Measurements from ENCODE around the gene MAL.

The MAL gene

GRCh38 chr2:95039363-95039762 lies 13.9 kb downstream of the MAL start:
- in situ Hi-C loops (cut with MboI; ENCODE audit: low sequenced_read_pairs, unreplicated experiment): no loop called here
- no peak for DNase-seq (ENCODE audit: low spot score)
- no peak for TF ChIP-seq CTCF (IDR thresholded peaks at IDR 0.05; ENCODE audit: borderline replicate concordance, control extremely low read depth, extremely low read depth, insufficient read depth, missing control alignments)

- no peak for TF ChIP-seq CTCF (IDR thresholded peaks at IDR 0.05; ENCODE audit: borderline replicate concordance, control extremely low read depth, extremely low read depth, insufficient read depth, missing control alignments)
- in situ Hi-C loops (cut with MboI; ENCODE audit: low sequenced_read_pairs, unreplicated experiment): no loop called here
- no peak for DNase-seq (ENCODE audit: low spot score)
These were observed 14.5 kb downstream of the MAL start for GRCh38 chr2:95039978-95040377.

- TF ChIP-seq CTCF (IDR thresholded peaks at IDR 0.05; ENCODE audit: borderline replicate concordance, control extremely low read depth, extremely low read depth, insufficient read depth, missing control alignments): no peak
- in situ Hi-C loops (cut with MboI; ENCODE audit: low sequenced_read_pairs, unreplicated experiment): no loop called here
- no peak for DNase-seq (ENCODE audit: low spot score)
These were observed 14.9 kb downstream of the MAL start for GRCh38 chr2:95040426-95040825.

- TF ChIP-seq CTCF (IDR thresholded peaks at IDR 0.05; ENCODE audit: borderline replicate concordance, control extremely low read depth, extremely low read depth, insufficient read depth, missing control alignments): no peak
- in situ Hi-C loops (cut with MboI; ENCODE audit: low sequenced_read_pairs, unreplicated experiment): no loop called here
- no peak for DNase-seq (ENCODE audit: low spot score)
These were observed 15.7 kb downstream of the MAL start for GRCh38 chr2:95041060-95041823.

- in situ Hi-C loops (cut with MboI; ENCODE audit: low sequenced_read_pairs, unreplicated experiment): no loop called here
- no peak for DNase-seq (ENCODE audit: low spot score)
- TF ChIP-seq CTCF (IDR thresholded peaks at IDR 0.05; ENCODE audit: borderline replicate concordance, control extremely low read depth, extremely low read depth, insufficient read depth, missing control alignments): no peak
These were observed 16.4 kb downstream of the MAL start for GRCh38 chr2:95041824-95042442.

GRCh38 chr2:95042472-95043271 lies 17.2 kb downstream of the MAL start:
- no peak for TF ChIP-seq CTCF (IDR thresholded peaks at IDR 0.05; ENCODE audit: borderline replicate concordance, control extremely low read depth, extremely low read depth, insufficient read depth, missing control alignments)
- in situ Hi-C loops (cut with MboI; ENCODE audit: low sequenced_read_pairs, unreplicated experiment): no loop called here

More at GRCh38 chr2:95042472-95043271, 17.2 kb downstream of the MAL start:
- DNase-seq (ENCODE audit: low spot score): no peak

All from GM13976 (cell line).